Breast epithelium (tissue), 4 donors: ENCODE data around the gene ZNF90. TPM values are rescaled to one million over a fixed set of nuclear protein-coding genes. Genes with fewer than 3 reads are reported as not detected.
"Not testable (repeated sequence)": the region's sequence is repeated elsewhere in the genome, so short reads cannot be mapped to it uniquely, and the experiment has no call there.

Experiments
- DNase-seq, 2 donors: peaks; one replicate each; pipeline ENCODE4 v3.0.0-alpha.2; 2019; ENCODE audit warnings: low spot score in 2 of 2
- H3K27ac ChIP-seq, 2 donors: fragments of 200-600 bp; sonication (generic) in 1 of 2; one replicate each; pipeline ENCODE4 v1.5.1; 2016 to 2019; ENCODE audit warnings: mild to moderate bottlenecking in 1 of 2
- H3K27me3 ChIP-seq, 2 donors: fragments of 200-600 bp; sonication (generic) in 1 of 2; one replicate each; pipeline versions ENCODE4 v1.5.1 to v1.6.0; 2017 to 2019; ENCODE audit warnings: control low read depth in 1 of 2, mild to moderate bottlenecking in 1 of 2
- H3K36me3 ChIP-seq: fragments of 200-600 bp; one replicate; pipeline ENCODE4 v1.5.1; 2019
- H3K4me1 ChIP-seq, 2 donors: fragments of 200-600 bp; sonication (generic); one replicate each; pipeline ENCODE4 v1.5.1; 2016 to 2019; ENCODE audit warnings: control low read depth in 1 of 2
- H3K4me3 ChIP-seq, 3 donors: fragments of 200-600 bp; sonication (generic); 1 replicate in 2 of 3; 2 replicates in 1 of 3; pipeline ENCODE4 v1.5.1; 2016 to 2019; ENCODE audit warnings: mild to moderate bottlenecking in 3 of 3, moderate library complexity in 2 of 3
- H3K9me3 ChIP-seq, 2 donors: fragments of 200-600 bp; sonication (generic) in 1 of 2; one replicate each; pipeline ENCODE4 v1.5.1; 2016 to 2019; ENCODE audit warnings: control low read depth in 1 of 2
- CTCF ChIP-seq, 3 donors: fragments of 450-650 bp; IDR thresholded peaks; one replicate each; pipeline ENCODE4 v1.5.1; 2016 to 2017; ENCODE audit warnings: antibody characterized with exemption in 3 of 3, mild to moderate bottlenecking in 3 of 3, moderate library complexity in 3 of 3
- POLR2A ChIP-seq: fragments of 450-650 bp; IDR thresholded peaks from one replicate; pipeline ENCODE4 v1.6.1; 2016; ENCODE audit warnings: antibody characterized with exemption, mild to moderate bottlenecking, moderate library complexity
- POLR2AphosphoS5 ChIP-seq, 3 donors: sonication (generic); formaldehyde crosslinking; IDR thresholded peaks; one replicate each; pipeline ENCODE4 v1.6.1; 2017; ENCODE audit warnings: antibody characterized with exemption in 3 of 3
- intact Hi-C: fragments of 100-400 bp; cut with DNase I; formaldehyde crosslinking; loops from one replicate; pipeline ENCODE4 v1.15.1; 2023; ENCODE audit warnings: low total_unique reads
- total RNA-seq, 3 donors: library from RNA; depleted of rRNA; stranded (reverse); fragments of >200 nt; gene quantifications; one replicate each; pipeline ENCODE4 v1.1.0, GENCODE V29; 2016

ZNF90 gene
- total RNA-seq, 3 donors from 2014 or later = 0.96 to 11.9 (median 4.9) TPM

GRCh38 chr19:20080656-20081055 lies 2.9 kb downstream of the ZNF90 start:
- intact Hi-C loops = no loop called here
- Histone ChIP-seq H3K27ac (no peak overlapping the region), H3K9me3 (no peaks in the 10 kb centered on the region), H3K27me3 (no peaks in the 10 kb centered on the region), H3K4me3 (no peak overlapping the region), H3K4me1 (no peaks in the 10 kb centered on the region), H3K36me3 (no peaks in the 10 kb centered on the region)
- no peak for DNase-seq
- TF ChIP-seq POLR2A (no peak), POLR2AphosphoS5 (IDR thresholded peaks at IDR 0.05) (no peak), CTCF (IDR thresholded peaks at IDR 0.05) (no peak)

- H3K36me3 ChIP-seq, intact Hi-C loops, H3K27ac ChIP-seq, DNase-seq, H3K4me1 ChIP-seq, H3K4me3 ChIP-seq, H3K27me3 ChIP-seq, H3K9me3 ChIP-seq: not testable (repeated sequence)
Measured at GRCh38 chr19:20082232-20082833, 4.5 kb downstream of the ZNF90 start.

- intact Hi-C loops, H3K4me3 ChIP-seq: not testable (repeated sequence)
Measured at GRCh38 chr19:20082876-20083275, 5.1 kb downstream of the ZNF90 start.

GRCh38 chr19:20102097-20102496 lies 24.3 kb downstream of the ZNF90 start:
- no peak overlapping the region for H3K4me3 ChIP-seq
- DNase-seq = no peak
- intact Hi-C loops = no loop called here

More at GRCh38 chr19:20082876-20083275, 5.1 kb downstream of the ZNF90 start:
- H3K9me3 ChIP-seq, DNase-seq, H3K27me3 ChIP-seq, H3K36me3 ChIP-seq, H3K27ac ChIP-seq, H3K4me1 ChIP-seq: not testable (repeated sequence)

GRCh38 chr19:20103091-20103740 lies 25.4 kb downstream of the ZNF90 start:
- Histone ChIP-seq H3K4me1 (no peaks in the 10 kb centered on the region), H3K36me3 (no peaks in the 10 kb centered on the region), H3K4me3 (no peak overlapping the region), H3K9me3 (peaks cover 52 to 73% of the 10 kb centered on the region in 2 donors), H3K27ac (no peak overlapping the region), H3K27me3 (no peaks in the 10 kb centered on the region)
- TF ChIP-seq POLR2A = no peak
- no peak for TF ChIP-seq POLR2AphosphoS5 (IDR thresholded peaks at IDR 0.05)
- TF ChIP-seq CTCF (IDR thresholded peaks at IDR 0.05) = no peak
- DNase-seq = no peak
- intact Hi-C loops = no loop called here

More at GRCh38 chr19:20102097-20102496, 24.3 kb downstream of the ZNF90 start:
- Histone ChIP-seq H3K27me3 (no peaks in the 10 kb centered on the region), H3K9me3 (peaks cover 55 to 68% of the 10 kb centered on the region in 2 donors), H3K27ac (no peak overlapping the region), H3K36me3 (no peaks in the 10 kb centered on the region), H3K4me1 (no peaks in the 10 kb centered on the region)
- TF ChIP-seq POLR2A (no peak), POLR2AphosphoS5 (IDR thresholded peaks at IDR 0.05) (no peak), CTCF (IDR thresholded peaks at IDR 0.05) (no peak)

- H3K4me1 ChIP-seq = no peaks in the 10 kb centered on the region
- H3K36me3 ChIP-seq = no peaks in the 10 kb centered on the region
- peaks cover 32 to 62% of the 10 kb centered on the region in 2 donors for H3K9me3 ChIP-seq
- no peak overlapping the region for H3K4me3 ChIP-seq
- no peaks in the 10 kb centered on the region for H3K27me3 ChIP-seq
- TF ChIP-seq POLR2AphosphoS5 (IDR thresholded peaks at IDR 0.05) (no peak), POLR2A (no peak), CTCF (IDR thresholded peaks at IDR 0.05) (no peak)
- H3K27ac ChIP-seq = no peak overlapping the region
- DNase-seq = no peak
- intact Hi-C loops = no loop called here
Measured at GRCh38 chr19:20107301-20107700, 29.5 kb downstream of the ZNF90 start.

GRCh38 chr19:20118064-20118839 lies 40.5 kb downstream of the ZNF90 start:
- H3K4me3 ChIP-seq, H3K36me3 ChIP-seq, H3K4me1 ChIP-seq, H3K27me3 ChIP-seq, DNase-seq, intact Hi-C loops, H3K27ac ChIP-seq: not testable (repeated sequence)
- peaks cover 62 to 92% of the 10 kb centered on the region in 2 donors for H3K9me3 ChIP-seq
